ENCODE data around the gene NRL.

GRCh38 chr14:24037658-24038037 lies 77.1 kb downstream of the NRL start:
- no peak for TF ChIP-seq CTCF (IDR thresholded peaks at IDR 0.05)
- TF ChIP-seq POLR2A (IDR thresholded peaks at IDR 0.05), result no peak
